ENCODE data around the gene TGFB2. TPM values are rescaled to one million over a fixed set of nuclear protein-coding genes. Genes with fewer than 3 reads are reported as not detected.

TGFB2 gene
- total RNA-seq, 1 experiment from 2014 or later: 0.34 TPM

DNA sequence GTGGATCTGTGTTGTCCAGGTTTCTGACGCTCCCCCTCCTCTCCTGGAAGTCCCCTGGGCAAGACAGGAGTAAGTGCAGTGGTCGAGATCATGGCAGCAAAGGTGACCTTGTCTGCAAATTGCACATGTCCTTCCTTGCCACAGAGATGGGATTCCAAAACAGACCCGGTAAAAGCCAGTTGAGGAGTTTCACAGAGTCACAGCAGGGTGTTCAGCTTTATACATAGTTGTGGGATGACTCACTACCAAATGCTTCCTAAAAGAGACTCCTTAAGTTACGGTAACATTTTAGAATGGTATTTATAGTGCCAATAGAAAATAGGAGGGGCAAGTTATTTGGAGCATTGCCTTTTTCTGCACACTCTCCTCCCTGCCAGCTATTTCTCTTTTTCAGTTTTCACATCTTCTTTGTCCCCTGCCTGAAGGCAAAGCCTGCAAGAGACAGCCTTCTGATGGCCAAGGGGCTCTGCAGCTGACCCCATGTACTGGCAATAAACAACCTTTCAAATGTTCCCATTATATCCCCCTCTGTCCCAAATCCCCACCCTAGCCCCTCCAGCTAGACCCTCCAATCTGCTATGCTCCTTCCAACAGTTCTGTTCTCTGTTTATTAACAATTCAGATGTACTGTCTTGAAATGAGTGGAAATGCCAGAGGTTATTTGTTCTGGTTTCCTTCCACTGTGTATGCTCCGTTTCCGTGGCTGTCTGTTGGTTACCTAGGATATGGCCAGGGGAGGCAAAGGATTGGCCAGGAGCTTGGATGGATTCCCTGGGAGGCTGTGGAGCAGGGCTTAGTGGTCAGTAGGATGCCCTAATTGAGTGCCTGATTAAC, 115.0 kb downstream of the TGFB2 start:
- RAD21 ChIA-PET (ENCODE audit: low non-redundant PET in 1 of 2, low total read pairs in 2 of 2, uncharacterized antibody in 2 of 2, unreplicated experiment in 2 of 2): no interaction called here

DNA sequence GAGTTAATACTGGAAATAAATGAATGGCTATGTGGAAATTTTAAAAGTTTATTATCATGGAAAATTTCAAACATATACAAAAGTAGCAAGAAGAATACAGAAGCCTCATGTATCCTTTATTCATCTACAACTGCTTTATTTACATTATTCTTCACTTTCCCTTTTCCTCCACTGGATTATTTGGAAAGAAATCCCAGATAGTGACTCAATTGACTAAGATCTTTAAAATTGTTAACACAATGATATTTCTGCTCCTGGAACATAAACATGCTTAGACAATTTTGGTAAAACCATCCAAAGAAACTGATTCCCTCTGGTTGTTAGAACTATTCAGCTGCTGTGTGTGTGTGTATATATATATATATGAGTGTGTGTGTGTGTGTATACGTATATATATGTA, 116.2 kb downstream of the TGFB2 start:
- RAD21 ChIA-PET (ENCODE audit: low non-redundant PET in 1 of 2, low total read pairs in 2 of 2, uncharacterized antibody in 2 of 2, unreplicated experiment in 2 of 2): no interaction called here

More for the DNA sequence above, 115.0 kb downstream of the TGFB2 start:
- Histone ChIP-seq H3K4me1 (ENCODE audit: control insufficient read depth in 1 of 2, insufficient read depth in 2 of 2, low read length in 2 of 2) (peaks cover 24 to 35% of the 10 kb centered on the region in 2 experiments), H4K20me1 (ENCODE audit: insufficient read depth) (no peaks in the 10 kb centered on the region), H3K27ac (ENCODE audit: low read depth, low read length) (peak overlapping the region; percentile 40), H3K9me2 (ENCODE audit: insufficient read depth) (no peaks in the 10 kb centered on the region), H3K27me3 (ENCODE audit: insufficient read depth, low read length) (no peaks in the 10 kb centered on the region), H3K9ac (ENCODE audit: low read length) (peak overlapping the region; percentile 16; the same call in 1 of the 2 replicates), H2AFZ (ENCODE audit: low read depth, low read length, poor library complexity, severe bottlenecking) (peak overlapping the region; percentile 89), H3K9me3 (ENCODE audit: control insufficient read depth in 1 of 2, insufficient read depth in 1 of 2, low read depth in 1 of 2, low read length in 2 of 2) (no peaks in the 10 kb centered on the region), H3K4me3 (replicated peaks in 1 of 2; ENCODE audit: low read depth in 1 of 2, low read length in 2 of 2) (peak overlapping the region in 1 of 2 experiments; percentile 23; a peak in 2 of 4 replicates), H3K4me2 (ENCODE audit: low read length) (peak overlapping the region; percentile 68), H3K79me2 (ENCODE audit: insufficient read depth, low read length) (no peaks in the 10 kb centered on the region), H3K36me3 (ENCODE audit: control insufficient read depth in 1 of 2, insufficient read depth in 2 of 2, low read length in 2 of 2) (no peaks in the 10 kb centered on the region)
- CTCF ChIA-PET: interaction anchor here (1.2 kb wide), 1 partner anchor 536 kb away, joined by 3 read pairs; no protein-coding TSS in a partner anchor
- peak; percentile 84 for ATAC-seq
- POLR2A ChIA-PET: interaction anchor here (0.9 kb wide), 1 partner anchor 18 kb away, joined by 4 read pairs; no protein-coding TSS in a partner anchor
- peak; percentile 59 for DNase-seq (ENCODE audit: low read depth, low spot score)
- BruUV-seq (replicated peaks): no TSS peak
- TF ChIP-seq CEBPB (IDR thresholded peaks at IDR 0.05; ENCODE audit: low read depth): no peak
- peak; percentile 83 for TF ChIP-seq JUND (IDR thresholded peaks at IDR 0.05)
- TF ChIP-seq SRF (IDR thresholded peaks at IDR 0.05; ENCODE audit: low read depth): 0 out of 2 replicates have a peak, but pooled peaks have one; percentile 16
- peak; percentile 80; the same call in 1 of the 2 replicates for TF ChIP-seq FOSL1 (IDR thresholded peaks at IDR 0.05; ENCODE audit: low read depth)
- peak; percentile 47; the same call in 1 of the 2 replicates for TF ChIP-seq SP1 (IDR thresholded peaks at IDR 0.05; ENCODE audit: low read depth)
- no peak for TF ChIP-seq POLR2A (IDR thresholded peaks at IDR 0.05; ENCODE audit: borderline replicate concordance, extremely low read depth, insufficient read depth, insufficient read length)
- TF ChIP-seq, protein P1, sequence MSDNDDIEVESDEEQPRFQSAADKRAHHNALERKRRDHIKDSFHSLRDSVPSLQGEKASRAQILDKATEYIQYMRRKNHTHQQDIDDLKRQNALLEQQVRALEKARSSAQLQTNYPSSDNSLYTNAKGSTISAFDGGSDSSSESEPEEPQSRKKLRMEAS (IDR thresholded peaks at IDR 0.05): peak; percentile 49; the same call in 1 of the 2 replicates
- TF ChIP-seq, protein P2, sequence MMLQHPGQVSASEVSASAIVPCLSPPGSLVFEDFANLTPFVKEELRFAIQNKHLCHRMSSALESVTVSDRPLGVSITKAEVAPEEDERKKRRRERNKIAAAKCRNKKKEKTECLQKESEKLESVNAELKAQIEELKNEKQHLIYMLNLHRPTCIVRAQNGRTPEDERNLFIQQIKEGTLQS (IDR thresholded peaks at IDR 0.05): 0 out of 2 replicates have a peak, but pooled peaks have one; percentile 9
- no peak for TF ChIP-seq RAD21 (IDR thresholded peaks at IDR 0.05; ENCODE audit: low read depth)
- no peak for TF ChIP-seq EZH2phosphoT487 (IDR thresholded peaks at IDR 0.05; ENCODE audit: borderline replicate concordance)
- intact Hi-C loops (cut with micrococcal nuclease): no loop called here

More for the DNA sequence above, 116.2 kb downstream of the TGFB2 start:
- TF ChIP-seq, protein P3, sequence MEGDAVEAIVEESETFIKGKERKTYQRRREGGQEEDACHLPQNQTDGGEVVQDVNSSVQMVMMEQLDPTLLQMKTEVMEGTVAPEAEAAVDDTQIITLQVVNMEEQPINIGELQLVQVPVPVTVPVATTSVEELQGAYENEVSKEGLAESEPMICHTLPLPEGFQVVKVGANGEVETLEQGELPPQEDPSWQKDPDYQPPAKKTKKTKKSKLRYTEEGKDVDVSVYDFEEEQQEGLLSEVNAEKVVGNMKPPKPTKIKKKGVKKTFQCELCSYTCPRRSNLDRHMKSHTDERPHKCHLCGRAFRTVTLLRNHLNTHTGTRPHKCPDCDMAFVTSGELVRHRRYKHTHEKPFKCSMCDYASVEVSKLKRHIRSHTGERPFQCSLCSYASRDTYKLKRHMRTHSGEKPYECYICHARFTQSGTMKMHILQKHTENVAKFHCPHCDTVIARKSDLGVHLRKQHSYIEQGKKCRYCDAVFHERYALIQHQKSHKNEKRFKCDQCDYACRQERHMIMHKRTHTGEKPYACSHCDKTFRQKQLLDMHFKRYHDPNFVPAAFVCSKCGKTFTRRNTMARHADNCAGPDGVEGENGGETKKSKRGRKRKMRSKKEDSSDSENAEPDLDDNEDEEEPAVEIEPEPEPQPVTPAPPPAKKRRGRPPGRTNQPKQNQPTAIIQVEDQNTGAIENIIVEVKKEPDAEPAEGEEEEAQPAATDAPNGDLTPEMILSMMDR (IDR thresholded peaks at IDR 0.05 in 2 of 3, conservative IDR thresholded peaks at IDR 0.05 in 1 of 3; ENCODE audit: borderline replicate concordance in 1 of 3, insufficient read depth in 1 of 3, low read depth in 2 of 3, low read length in 2 of 3): no peak
- no peak for TF ChIP-seq POLR2A (IDR thresholded peaks at IDR 0.05; ENCODE audit: borderline replicate concordance, extremely low read depth, insufficient read depth, insufficient read length)
- TF ChIP-seq CEBPB (IDR thresholded peaks at IDR 0.05; ENCODE audit: low read depth): no peak
- no peak for TF ChIP-seq SIN3A (IDR thresholded peaks at IDR 0.05; ENCODE audit: low read depth)
- no peak for TF ChIP-seq POLR2AphosphoS5 (IDR thresholded peaks at IDR 0.05; ENCODE audit: low read depth, low read length)
- TF ChIP-seq, protein P4, sequence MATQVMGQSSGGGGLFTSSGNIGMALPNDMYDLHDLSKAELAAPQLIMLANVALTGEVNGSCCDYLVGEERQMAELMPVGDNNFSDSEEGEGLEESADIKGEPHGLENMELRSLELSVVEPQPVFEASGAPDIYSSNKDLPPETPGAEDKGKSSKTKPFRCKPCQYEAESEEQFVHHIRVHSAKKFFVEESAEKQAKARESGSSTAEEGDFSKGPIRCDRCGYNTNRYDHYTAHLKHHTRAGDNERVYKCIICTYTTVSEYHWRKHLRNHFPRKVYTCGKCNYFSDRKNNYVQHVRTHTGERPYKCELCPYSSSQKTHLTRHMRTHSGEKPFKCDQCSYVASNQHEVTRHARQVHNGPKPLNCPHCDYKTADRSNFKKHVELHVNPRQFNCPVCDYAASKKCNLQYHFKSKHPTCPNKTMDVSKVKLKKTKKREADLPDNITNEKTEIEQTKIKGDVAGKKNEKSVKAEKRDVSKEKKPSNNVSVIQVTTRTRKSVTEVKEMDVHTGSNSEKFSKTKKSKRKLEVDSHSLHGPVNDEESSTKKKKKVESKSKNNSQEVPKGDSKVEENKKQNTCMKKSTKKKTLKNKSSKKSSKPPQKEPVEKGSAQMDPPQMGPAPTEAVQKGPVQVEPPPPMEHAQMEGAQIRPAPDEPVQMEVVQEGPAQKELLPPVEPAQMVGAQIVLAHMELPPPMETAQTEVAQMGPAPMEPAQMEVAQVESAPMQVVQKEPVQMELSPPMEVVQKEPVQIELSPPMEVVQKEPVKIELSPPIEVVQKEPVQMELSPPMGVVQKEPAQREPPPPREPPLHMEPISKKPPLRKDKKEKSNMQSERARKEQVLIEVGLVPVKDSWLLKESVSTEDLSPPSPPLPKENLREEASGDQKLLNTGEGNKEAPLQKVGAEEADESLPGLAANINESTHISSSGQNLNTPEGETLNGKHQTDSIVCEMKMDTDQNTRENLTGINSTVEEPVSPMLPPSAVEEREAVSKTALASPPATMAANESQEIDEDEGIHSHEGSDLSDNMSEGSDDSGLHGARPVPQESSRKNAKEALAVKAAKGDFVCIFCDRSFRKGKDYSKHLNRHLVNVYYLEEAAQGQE (IDR thresholded peaks at IDR 0.05; ENCODE audit: low read depth): no peak
- no peak for TF ChIP-seq SP1 (IDR thresholded peaks at IDR 0.05; ENCODE audit: low read depth)
- Histone ChIP-seq H3K27me3 (ENCODE audit: insufficient read depth, low read length) (no peaks in the 10 kb centered on the region), H3K9me2 (ENCODE audit: insufficient read depth) (no peaks in the 10 kb centered on the region), H3K79me2 (ENCODE audit: insufficient read depth, low read length) (no peaks in the 10 kb centered on the region), H3K36me3 (ENCODE audit: control insufficient read depth in 1 of 2, insufficient read depth in 2 of 2, low read length in 2 of 2) (no peaks in the 10 kb centered on the region), H3K27ac (ENCODE audit: low read depth, low read length) (no peak overlapping the region), H3K4me3 (replicated peaks in 1 of 2; ENCODE audit: low read depth in 1 of 2, low read length in 2 of 2) (no peak overlapping the region), H3K9ac (ENCODE audit: low read length) (no peak overlapping the region), H3K4me1 (ENCODE audit: control insufficient read depth in 1 of 2, insufficient read depth in 2 of 2, low read length in 2 of 2) (peaks cover 24 to 35% of the 10 kb centered on the region in 2 experiments), H2AFZ (ENCODE audit: low read depth, low read length, poor library complexity, severe bottlenecking) (no peak overlapping the region), H3K9me3 (ENCODE audit: control insufficient read depth in 1 of 2, insufficient read depth in 1 of 2, low read depth in 1 of 2, low read length in 2 of 2) (no peaks in the 10 kb centered on the region), H4K20me1 (ENCODE audit: insufficient read depth) (no peaks in the 10 kb centered on the region), H3K4me2 (ENCODE audit: low read length) (no peak overlapping the region)
- intact Hi-C loops (cut with micrococcal nuclease): no loop called here
- POLR2A ChIA-PET: no interaction called here
- CTCF ChIA-PET: no interaction called here
- DNase-seq (ENCODE audit: low read depth, low spot score) (no peak), ATAC-seq (no peak)
- BruUV-seq (replicated peaks): no TSS peak
